DND-41 (cell line): ENCODE data around the gene TUBA1A.

Source experiments
- EZH2 ChIP-seq: IDR thresholded peaks from 3 replicates; pipeline ENCODE4 v1.6.1; 2012; ENCODE audit warnings: borderline replicate concordance, low read depth, mild to moderate bottlenecking, moderate library complexity, low read length, inconsistent platforms; ENCODE audit not compliant: severe bottlenecking
- TF ChIP-seq, protein P1 (sequence below): IDR thresholded peaks from 2 replicates; pipeline ENCODE4 v1.5.1; 2012; ENCODE audit warnings: borderline replicate concordance, low read length, moderate library complexity, mild to moderate bottlenecking; ENCODE audit not compliant: poor library complexity, severe bottlenecking; ENCODE audit errors: extremely low read depth

DNA sequence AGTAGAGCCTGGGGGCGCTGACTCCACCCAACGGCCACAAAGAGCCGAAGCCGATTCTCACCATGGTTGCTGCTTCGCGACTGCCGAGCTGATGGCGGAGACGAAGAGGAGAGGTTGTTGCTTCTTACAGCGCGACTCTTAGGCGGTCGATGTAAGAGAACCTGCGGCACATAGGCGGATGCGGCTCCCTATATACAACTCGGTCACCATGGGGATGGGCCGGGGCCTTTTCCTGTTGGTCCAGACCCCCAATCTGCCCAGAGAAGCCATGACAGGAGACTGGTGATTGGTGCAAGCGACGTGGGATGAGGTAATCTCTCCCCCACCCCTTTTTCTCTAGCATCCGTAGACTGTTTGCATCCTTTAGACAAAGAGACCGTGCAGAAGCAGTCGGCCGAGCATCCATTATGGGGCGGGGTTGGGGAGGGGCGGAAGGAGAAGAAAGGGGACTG lies at the start of gene TUBA1A:
- TF ChIP-seq, protein P1, sequence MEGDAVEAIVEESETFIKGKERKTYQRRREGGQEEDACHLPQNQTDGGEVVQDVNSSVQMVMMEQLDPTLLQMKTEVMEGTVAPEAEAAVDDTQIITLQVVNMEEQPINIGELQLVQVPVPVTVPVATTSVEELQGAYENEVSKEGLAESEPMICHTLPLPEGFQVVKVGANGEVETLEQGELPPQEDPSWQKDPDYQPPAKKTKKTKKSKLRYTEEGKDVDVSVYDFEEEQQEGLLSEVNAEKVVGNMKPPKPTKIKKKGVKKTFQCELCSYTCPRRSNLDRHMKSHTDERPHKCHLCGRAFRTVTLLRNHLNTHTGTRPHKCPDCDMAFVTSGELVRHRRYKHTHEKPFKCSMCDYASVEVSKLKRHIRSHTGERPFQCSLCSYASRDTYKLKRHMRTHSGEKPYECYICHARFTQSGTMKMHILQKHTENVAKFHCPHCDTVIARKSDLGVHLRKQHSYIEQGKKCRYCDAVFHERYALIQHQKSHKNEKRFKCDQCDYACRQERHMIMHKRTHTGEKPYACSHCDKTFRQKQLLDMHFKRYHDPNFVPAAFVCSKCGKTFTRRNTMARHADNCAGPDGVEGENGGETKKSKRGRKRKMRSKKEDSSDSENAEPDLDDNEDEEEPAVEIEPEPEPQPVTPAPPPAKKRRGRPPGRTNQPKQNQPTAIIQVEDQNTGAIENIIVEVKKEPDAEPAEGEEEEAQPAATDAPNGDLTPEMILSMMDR: peak; percentile 2
- no peak for TF ChIP-seq EZH2
